ENCODE results near the gene SHISA5. TPM values are rescaled to one million over a fixed set of nuclear protein-coding genes. Genes with fewer than 3 reads are reported as not detected.

Gene SHISA5
- total RNA-seq, 1 experiment from 2014 or later, result 137 TPM

GRCh38 chr3:48436855-48437254 lies 67.1 kb downstream of the SHISA5 start:
- POLR2A ChIA-PET, result interaction anchor here (0.5 to 1.6 kb wide), 4 partner anchors 10 to 192 kb away, joined by 3 to 10 read pairs (median 6); partner anchors contain the start of gene ATRIP

More at GRCh38 chr3:48436855-48437254, 67.1 kb downstream of the SHISA5 start:
- ATAC-seq, result no peak
- CTCF ChIA-PET, result interaction anchor here (0.8 to 2.8 kb wide), 34 partner anchors 9 to 262 kb away, joined by 3 to 378 read pairs (median 16); partner anchors contain the start of genes ATRIP, CDC25A, NCKIPSD and NME6
- Mint-ChIP-seq H3K27ac (no peak overlapping the region), H3K36me3 (peaks cover 39% of the 10 kb centered on the region), H3K9me3 (no peaks in the 10 kb centered on the region), H3K4me1 (peaks cover 29% of the 10 kb centered on the region), H3K4me3 (no peak overlapping the region), H3K27me3 (ENCODE audit: low read depth) (no peaks in the 10 kb centered on the region)
- no peak for DNase-seq (ENCODE audit: low spot score)
- TF ChIP-seq AFF4 (CRISPR knock-in tag; IDR thresholded peaks at IDR 0.05; ENCODE audit: borderline replicate concordance) (no peak), ETV6 (CRISPR knock-in tag; IDR thresholded peaks at IDR 0.05) (no peak), SMAD4 (CRISPR knock-in tag; IDR thresholded peaks at IDR 0.05) (no peak), E2F5 (CRISPR knock-in tag; IDR thresholded peaks at IDR 0.05) (no peak), MYBL2 (CRISPR knock-in tag; IDR thresholded peaks at IDR 0.05) (no peak), NFYB (CRISPR knock-in tag; conservative IDR thresholded peaks at IDR 0.05; ENCODE audit: low read depth) (no peak), ARID4B (CRISPR knock-in tag; IDR thresholded peaks at IDR 0.05; ENCODE audit: borderline replicate concordance) (no peak), ZNF138 (CRISPR knock-in tag; conservative IDR thresholded peaks at IDR 0.05) (no peak), PREB (CRISPR knock-in tag; IDR thresholded peaks at IDR 0.05; ENCODE audit: borderline replicate concordance) (no peak), FOXJ3 (CRISPR knock-in tag; IDR thresholded peaks at IDR 0.05; ENCODE audit: borderline replicate concordance) (no peak)
